ENCODE data around the gene AK5. TPM values are rescaled to one million over a fixed set of nuclear protein-coding genes. Genes with fewer than 3 reads are reported as not detected.
A peak's percentile ranks its signal among the peaks of the same experiment; 100 is the strongest.

AK5 gene
- polyA plus RNA-seq, 2 of the 4 experiments (the other 2 are of a cell fraction) = 4.9 to 6.1 TPM

- CTCF ChIA-PET = no interaction called here
- 82% methylated on average over 3 of the region's 3 CpGs for WGBS (ENCODE audit: missing lambda C conversion rate)
- Histone ChIP-seq H3K9me3 (no peaks in the 10 kb centered on the region), H3K27ac (no peak overlapping the region), H3K4me1 (peaks cover 8% of the 10 kb centered on the region; the same call in 1 of the 3 replicates), H3K4me2 (no peak overlapping the region), H3K4me3 (no peak overlapping the region)
- no peak for DNase-seq (ENCODE audit: low read depth in 1 of 2, low spot score in 1 of 2)
- no peak for ATAC-seq
- no peak for TF ChIP-seq POLR2AphosphoS2 (conservative IDR thresholded peaks at IDR 0.05; ENCODE audit: low read length)
- TF ChIP-seq HOXB13 (CRISPR knock-in tag; IDR thresholded peaks at IDR 0.05; ENCODE audit: low read depth) = no peak
- no peak for TF ChIP-seq ATOH8 (CRISPR knock-in tag; IDR thresholded peaks at IDR 0.05; ENCODE audit: low read depth)
- TF ChIP-seq TFCP2L1 (CRISPR knock-in tag; IDR thresholded peaks at IDR 0.05) = no peak
- no peak for TF ChIP-seq USF2 (IDR thresholded peaks at IDR 0.05)
- TF ChIP-seq EHMT2 (IDR thresholded peaks at IDR 0.05; ENCODE audit: low read depth) = no peak
- TF ChIP-seq FOSB (CRISPR knock-in tag; IDR thresholded peaks at IDR 0.05) = no peak
- no peak for TF ChIP-seq SREBF2 (IDR thresholded peaks at IDR 0.05)
- FAIRE-seq = no peak
- POLR2A ChIA-PET = no interaction called here
These were observed 74.3 kb downstream of the AK5 start for GRCh38 chr1:77356136-77356535.

GRCh38 chr1:77360256-77360655 lies 78.4 kb downstream of the AK5 start:
- Histone ChIP-seq H3K27ac (no peak overlapping the region), H3K4me3 (no peak overlapping the region), H3K4me2 (no peak overlapping the region), H3K9me3 (no peaks in the 10 kb centered on the region), H3K4me1 (peaks cover 1% of the 10 kb centered on the region; the same call in 1 of the 3 replicates)
- CTCF ChIA-PET = no interaction called here
- no peak for DNase-seq (ENCODE audit: low read depth in 1 of 2, low spot score in 1 of 2)
- FAIRE-seq = no peak
- TF ChIP-seq CEBPB (IDR thresholded peaks at IDR 0.05) (no peak), HES2 (IDR thresholded peaks at IDR 0.05) (no peak), ZNF302 (CRISPR knock-in tag; IDR thresholded peaks at IDR 0.05) (no peak), ELK1 (IDR thresholded peaks at IDR 0.05; ENCODE audit: low read depth, low read length) (no peak), MAZ (IDR thresholded peaks at IDR 0.05; ENCODE audit: borderline replicate concordance, low read depth, low read length) (no peak)
- ATAC-seq = no peak
- POLR2A ChIA-PET = no interaction called here

GRCh38 chr1:77361621-77362020 lies 79.8 kb downstream of the AK5 start:
- H3K4me1 ChIP-seq = no peaks in the 10 kb centered on the region
- ChIA-PET POLR2A (no interaction called here), CTCF (no interaction called here)
- FAIRE-seq = no peak
- no peak overlapping the region for H3K27ac ChIP-seq
- ATAC-seq = no peak
- no peak for TF ChIP-seq CHD2 (IDR thresholded peaks at IDR 0.05; ENCODE audit: low read length, partially characterized antibody)
- TF ChIP-seq RFX5 (IDR thresholded peaks at IDR 0.05) = no peak
- TF ChIP-seq CHD4 (IDR thresholded peaks at IDR 0.05; ENCODE audit: borderline replicate concordance) = no peak
- no peak for TF ChIP-seq ZFP36 (IDR thresholded peaks at IDR 0.05; ENCODE audit: borderline replicate concordance, partially characterized antibody)
- TF ChIP-seq HES2 (IDR thresholded peaks at IDR 0.05) = no peak
- H3K9me3 ChIP-seq = no peaks in the 10 kb centered on the region
- no peak overlapping the region for H3K4me2 ChIP-seq
- no peak for DNase-seq (ENCODE audit: low read depth in 1 of 2, low spot score in 1 of 2)
- H3K4me3 ChIP-seq = no peak overlapping the region
- WGBS (ENCODE audit: missing lambda C conversion rate) = 87% methylated on average over 7 of the region's 7 CpGs

GRCh38 chr1:77370161-77370560 lies 88.3 kb downstream of the AK5 start:
- POLR2A ChIA-PET = no interaction called here
- no peak overlapping the region for H3K4me2 ChIP-seq
- no peaks in the 10 kb centered on the region for H3K9me3 ChIP-seq
- H3K4me3 ChIP-seq = no peak overlapping the region
- CTCF ChIA-PET = no interaction called here
- no peak for FAIRE-seq
- H3K4me1 ChIP-seq = peaks cover 12% of the 10 kb centered on the region; the same call in 2 of the 3 replicates
- no peak for ATAC-seq
- DNase-seq (ENCODE audit: low read depth in 1 of 2, low spot score in 1 of 2) = no peak
- WGBS (ENCODE audit: missing lambda C conversion rate) = 57% methylated on average over 4 of the region's 4 CpGs
- peak overlapping the region in 1 of 2 experiments; percentile 48; a peak in 1 of 6 replicates for H3K27ac ChIP-seq
- TF ChIP-seq BCL3 (IDR thresholded peaks at IDR 0.05) = no peak
- no peak for TF ChIP-seq HES2 (IDR thresholded peaks at IDR 0.05)
- TF ChIP-seq BHLHE40 (IDR thresholded peaks at IDR 0.05; ENCODE audit: low read depth, low read length) = no peak
- no peak for TF ChIP-seq EP300 (IDR thresholded peaks at IDR 0.05)
- no peak for TF ChIP-seq HOXB5 (CRISPR knock-in tag; IDR thresholded peaks at IDR 0.05)
- TF ChIP-seq FOSL2 (IDR thresholded peaks at IDR 0.05) = no peak
- TF ChIP-seq FOSL2 (CRISPR knock-in tag; IDR thresholded peaks at IDR 0.05) = no peak
- no peak for TF ChIP-seq ZFP36 (IDR thresholded peaks at IDR 0.05; ENCODE audit: borderline replicate concordance, partially characterized antibody)
- TF ChIP-seq NPAS2 (CRISPR knock-in tag; IDR thresholded peaks at IDR 0.05; ENCODE audit: borderline replicate concordance) = no peak
- TF ChIP-seq RCOR1 (IDR thresholded peaks at IDR 0.05; ENCODE audit: low read depth, low read length) = no peak
- TF ChIP-seq EHF (CRISPR knock-in tag; IDR thresholded peaks at IDR 0.05) = no peak
- TF ChIP-seq FOXS1 (CRISPR knock-in tag; IDR thresholded peaks at IDR 0.05) = no peak
- TF ChIP-seq GATA3 (IDR thresholded peaks at IDR 0.05; ENCODE audit: borderline replicate concordance) = no peak
- TF ChIP-seq RFX5 (IDR thresholded peaks at IDR 0.05) = no peak
- no peak for TF ChIP-seq SREBF2 (IDR thresholded peaks at IDR 0.05)
- no peak for TF ChIP-seq NR3C1 (IDR thresholded peaks at IDR 0.05)

Data from A549 (cell line).